ENCODE data around the gene FUOM. TPM values are rescaled to one million over a fixed set of nuclear protein-coding genes. Genes with fewer than 3 reads are reported as not detected.
A peak's percentile ranks its signal among the peaks of the same experiment; 100 is the strongest.

FUOM gene
- total RNA-seq, 4 donors from 2014 or later: 6.7 to 17.7 (median 12.5) TPM

GRCh38 chr10:133383551-133383950 is 25.7 kb upstream of the FUOM start:
- Histone ChIP-seq H3K36me3 (peaks cover 0 to 57% (median 0%) of the 10 kb centered on the region in 3 donors), H3K27me3 (no peaks in the 10 kb centered on the region), H3K27ac (no peak overlapping the region), H3K4me3 (no peak overlapping the region), H3K9me3 (no peaks in the 10 kb centered on the region), H3K4me1 (peaks cover 9 to 22% (median 18%) of the 10 kb centered on the region in 3 donors)
- TF ChIP-seq POLR2A (IDR thresholded peaks at IDR 0.05) (no peak), CTCF (IDR thresholded peaks at IDR 0.05) (no peak)
- WGBS, 2 donors: 92 to 95% methylated on average over 4 of the region's 4 CpGs
- intact Hi-C loops (cut with DNase I): no loop called here
- DNase-seq: no peak

GRCh38 chr10:133381036-133381435 is 23.2 kb upstream of the FUOM start:
- Histone ChIP-seq H3K4me1 (peaks cover 15 to 31% (median 25%) of the 10 kb centered on the region in 3 donors), H3K4me3 (no peak overlapping the region), H3K27ac (no peak overlapping the region), H3K9me3 (no peaks in the 10 kb centered on the region), H3K36me3 (peaks cover 0 to 49% (median 0%) of the 10 kb centered on the region in 3 donors), H3K27me3 (no peaks in the 10 kb centered on the region)
- TF ChIP-seq POLR2A (IDR thresholded peaks at IDR 0.05): no peak
- no peak for TF ChIP-seq CTCF (IDR thresholded peaks at IDR 0.05)
- intact Hi-C loops (cut with DNase I): no loop called here
- DNase-seq: no peak
- 92 to 100% methylated on average over 5 to 7 of the region's 8 CpGs for WGBS, 2 donors

- no peak for TF ChIP-seq POLR2A (IDR thresholded peaks at IDR 0.05)
- no peak for TF ChIP-seq CTCF (IDR thresholded peaks at IDR 0.05)
- H3K4me3 ChIP-seq: peak overlapping the region; percentile 67 to 98 (median 82)
- peaks cover 15 to 31% (median 25%) of the 10 kb centered on the region in 3 donors for H3K4me1 ChIP-seq
- no peaks in the 10 kb centered on the region for H3K9me3 ChIP-seq
- H3K27me3 ChIP-seq: no peaks in the 10 kb centered on the region
- H3K27ac ChIP-seq: peak overlapping the region; percentile 86 to 94 (median 94)
- 83 to 93% methylated on average over 5 to 7 of the region's 36 CpGs for WGBS, 2 donors
- no peak for DNase-seq
- intact Hi-C loops (cut with DNase I): no loop called here
- peaks cover 0 to 41% (median 0%) of the 10 kb centered on the region in 3 donors for H3K36me3 ChIP-seq
These were observed 22.2 kb upstream of the FUOM start for GRCh38 chr10:133379801-133380666.

- intact Hi-C loops (cut with DNase I): no loop called here
- Histone ChIP-seq H3K27ac (peak within 1 kb of the TSS; percentile 87 to 94 (median 94)), H3K9me3 (no peaks in the 10 kb centered on the region), H3K36me3 (peaks cover 0 to 33% (median 0%) of the 10 kb centered on the region in 3 donors), H3K4me3 (peak within 1 kb of the TSS; percentile 67 to 98 (median 82)), H3K4me1 (peaks cover 15 to 36% (median 27%) of the 10 kb centered on the region in 3 donors), H3K27me3 (no peaks in the 10 kb centered on the region)
- TF ChIP-seq POLR2A (IDR thresholded peaks at IDR 0.05) (peak in 1 of 4 donors; percentile 46), CTCF (IDR thresholded peaks at IDR 0.05) (no peak)
- DNase-seq: no peak
- WGBS, 2 donors: 10 to 37% methylated on average over 2 of the region's 78 CpGs
These were observed 21.5 kb upstream of the FUOM start, which contains the start of gene PAOX for GRCh38 chr10:133379152-133379800. PAOX (plus strand) TSS chr10:133379262; CDS start chr10:133379317, 55 bp downstream.
